Measurements from ENCODE around the gene RXRA.
A peak's percentile ranks its signal among the peaks of the same experiment; 100 is the strongest.

The RXRA gene

GRCh38 chr9:134408939-134409737, 82.9 kb downstream of the RXRA start:
- no peak for DNase-seq (ENCODE audit: low spot score in 2 of 2)
- peaks cover 35% of the 10 kb centered on the region for H3K4me1 Mint-ChIP-seq
- H3K27ac Mint-ChIP-seq (ENCODE audit: low read depth) = peak overlapping the region; percentile 32
- H3K27me3 Mint-ChIP-seq = no peaks in the 10 kb centered on the region
- H3K4me3 Mint-ChIP-seq = no peak overlapping the region
- no peaks in the 10 kb centered on the region for H3K9me3 Mint-ChIP-seq
- peaks cover 13% of the 10 kb centered on the region for H3K36me3 Mint-ChIP-seq (ENCODE audit: insufficient read depth)
- no peak for ATAC-seq (replicated peaks; ENCODE audit: extremely low read depth, poor library complexity, severe bottlenecking)

DNA sequence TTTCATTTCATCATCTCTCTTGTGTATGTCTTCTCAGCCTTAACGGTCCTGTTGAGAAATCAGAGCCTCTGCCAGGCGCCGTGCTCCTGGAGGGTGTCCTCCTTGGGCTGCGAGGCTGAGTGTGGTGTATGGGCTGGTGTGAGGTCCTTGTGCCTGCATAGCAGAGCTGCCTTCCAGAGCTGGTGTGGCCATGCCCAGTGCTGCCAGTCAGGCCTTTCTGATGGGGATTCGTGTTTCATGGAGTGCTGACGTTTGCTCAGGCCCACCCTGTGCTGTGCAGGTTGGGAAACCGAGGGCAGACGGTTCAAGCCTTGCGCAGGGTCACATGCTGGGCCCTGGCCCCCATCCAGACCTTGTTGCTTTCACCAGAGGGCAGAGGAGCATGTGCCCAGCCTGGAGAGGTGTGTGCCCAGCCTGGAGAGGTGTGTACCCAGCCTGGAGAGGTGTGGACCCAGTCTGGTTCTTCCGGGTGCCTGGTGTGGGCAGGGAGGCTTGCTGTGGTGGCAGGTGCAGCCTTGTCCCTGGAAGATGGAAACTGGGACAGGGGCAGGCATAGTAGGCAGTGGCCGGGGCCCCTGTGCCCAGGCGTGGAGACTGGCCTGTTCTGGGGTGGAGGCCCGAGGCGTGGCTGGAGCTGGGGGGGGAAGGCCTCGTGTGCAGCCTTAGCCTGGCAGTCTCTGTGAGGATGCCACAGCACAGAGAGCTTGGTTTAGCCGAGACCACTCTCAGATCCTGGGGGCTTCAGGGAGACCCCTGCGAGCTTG, 84.0 kb downstream of the RXRA start:
- ATAC-seq (replicated peaks; ENCODE audit: extremely low read depth, poor library complexity, severe bottlenecking) = no peak
- no peak for DNase-seq (ENCODE audit: low spot score in 2 of 2)
- Mint-ChIP-seq H3K4me1 (peaks cover 26% of the 10 kb centered on the region), H3K27ac (ENCODE audit: low read depth) (peak overlapping the region; percentile 32), H3K4me3 (no peak overlapping the region), H3K27me3 (no peaks in the 10 kb centered on the region), H3K9me3 (no peaks in the 10 kb centered on the region), H3K36me3 (ENCODE audit: insufficient read depth) (peaks cover 13% of the 10 kb centered on the region)

DNA sequence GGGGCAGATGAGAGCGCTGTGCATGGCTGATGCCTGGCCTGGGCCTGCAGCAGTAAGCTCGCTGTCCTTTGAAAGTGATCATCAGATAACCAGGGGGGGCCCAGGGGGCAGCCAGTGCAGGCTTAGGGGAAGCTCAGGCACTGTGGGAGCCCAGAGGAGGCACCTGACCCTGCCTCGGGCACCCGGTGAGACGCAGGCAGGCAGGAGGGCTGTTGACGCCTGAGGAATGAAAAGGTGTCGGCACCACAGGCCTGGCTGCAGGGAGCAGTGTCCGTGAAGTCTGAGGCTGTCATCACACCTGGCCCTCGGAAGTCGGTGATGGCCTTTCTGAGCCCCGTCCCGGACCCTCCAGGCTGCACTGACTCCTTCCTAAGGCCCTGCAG, 84.6 kb downstream of the RXRA start:
- DNase-seq (ENCODE audit: low spot score in 2 of 2) (no peak), ATAC-seq (replicated peaks; ENCODE audit: extremely low read depth, poor library complexity, severe bottlenecking) (no peak)
- Mint-ChIP-seq H3K4me3 (no peak overlapping the region), H3K27me3 (no peaks in the 10 kb centered on the region), H3K4me1 (peaks cover 27% of the 10 kb centered on the region), H3K36me3 (ENCODE audit: insufficient read depth) (peaks cover 11% of the 10 kb centered on the region), H3K9me3 (no peaks in the 10 kb centered on the region), H3K27ac (ENCODE audit: low read depth) (no peak overlapping the region)

DNA sequence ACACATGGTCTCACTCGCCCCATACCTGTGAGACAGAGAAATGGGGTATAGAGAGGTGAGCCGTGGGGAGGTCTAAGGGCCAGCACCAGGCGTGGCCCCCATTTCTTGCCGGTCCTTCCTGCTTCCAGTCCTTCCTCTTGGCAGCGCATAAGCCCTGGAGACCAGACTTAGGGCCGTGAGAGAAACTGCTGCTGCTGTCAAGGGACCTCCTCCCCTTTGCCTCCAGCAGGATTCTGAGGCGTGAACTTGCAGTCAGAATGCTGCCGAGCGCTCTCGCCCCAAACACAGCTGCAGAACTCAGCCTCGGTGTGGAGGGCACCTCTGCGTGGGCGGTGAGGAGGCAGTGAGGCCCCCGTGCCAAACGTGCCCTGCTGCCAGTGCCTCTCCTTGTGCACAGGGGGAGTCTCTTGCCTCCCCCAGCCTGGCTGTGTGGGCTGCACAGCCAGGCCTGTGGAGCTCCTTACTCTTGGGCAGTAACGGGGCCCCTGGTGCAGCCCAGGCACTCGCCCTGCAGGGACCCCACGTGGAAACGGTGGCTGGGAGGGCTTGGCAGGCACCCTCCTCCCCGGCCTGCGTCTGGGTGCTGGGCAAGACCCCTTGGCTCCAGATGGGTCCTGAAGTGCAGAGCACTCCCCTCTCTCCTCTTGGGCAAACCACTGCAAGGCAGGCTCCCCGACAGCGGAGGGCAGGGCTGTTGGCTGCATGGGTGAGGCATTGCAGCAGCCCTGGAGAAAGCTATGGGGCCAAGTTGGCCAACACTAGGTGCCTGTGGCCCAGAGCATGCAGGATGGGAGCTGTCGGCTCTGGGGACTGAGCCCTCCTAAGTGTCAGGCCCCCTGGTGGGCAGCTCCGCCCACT, 85.4 kb downstream of the RXRA start:
- H3K9me3 Mint-ChIP-seq = no peaks in the 10 kb centered on the region
- H3K4me3 Mint-ChIP-seq = no peak overlapping the region
- H3K27ac Mint-ChIP-seq (ENCODE audit: low read depth) = no peak overlapping the region
- no peaks in the 10 kb centered on the region for H3K27me3 Mint-ChIP-seq
- DNase-seq (ENCODE audit: low spot score in 2 of 2) (no peak), ATAC-seq (replicated peaks; ENCODE audit: extremely low read depth, poor library complexity, severe bottlenecking) (no peak)
- peaks cover 27% of the 10 kb centered on the region for H3K4me1 Mint-ChIP-seq
- H3K36me3 Mint-ChIP-seq (ENCODE audit: insufficient read depth) = peaks cover 8% of the 10 kb centered on the region

DNA sequence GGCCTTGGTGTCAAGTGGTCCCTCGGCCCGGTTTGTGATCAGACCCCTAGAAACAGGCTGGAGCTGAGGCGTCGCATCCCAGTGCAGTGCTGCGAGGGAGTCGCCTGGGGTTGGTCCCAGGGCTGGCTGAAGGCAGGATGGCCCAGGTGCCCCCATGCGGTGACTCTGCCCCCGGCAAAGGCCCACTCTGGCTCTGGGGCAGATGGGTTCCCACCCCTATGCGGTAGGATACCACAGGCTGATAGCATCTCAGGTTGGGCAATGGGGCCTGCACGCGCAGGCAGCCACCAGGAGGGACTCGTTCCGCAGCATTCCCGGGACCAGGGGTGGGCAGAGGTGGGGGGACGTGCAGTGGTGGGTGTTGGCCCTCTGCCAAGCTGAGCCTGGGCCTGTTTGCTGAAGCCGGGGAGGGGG, 86.0 kb downstream of the RXRA start:
- Mint-ChIP-seq H3K4me1 (peaks cover 20% of the 10 kb centered on the region), H3K36me3 (ENCODE audit: insufficient read depth) (peaks cover 1% of the 10 kb centered on the region), H3K4me3 (no peak overlapping the region), H3K27ac (ENCODE audit: low read depth) (no peak overlapping the region), H3K27me3 (no peaks in the 10 kb centered on the region), H3K9me3 (no peaks in the 10 kb centered on the region)
- DNase-seq (ENCODE audit: low spot score in 2 of 2) (no peak), ATAC-seq (replicated peaks; ENCODE audit: extremely low read depth, poor library complexity, severe bottlenecking) (no peak)

DNA sequence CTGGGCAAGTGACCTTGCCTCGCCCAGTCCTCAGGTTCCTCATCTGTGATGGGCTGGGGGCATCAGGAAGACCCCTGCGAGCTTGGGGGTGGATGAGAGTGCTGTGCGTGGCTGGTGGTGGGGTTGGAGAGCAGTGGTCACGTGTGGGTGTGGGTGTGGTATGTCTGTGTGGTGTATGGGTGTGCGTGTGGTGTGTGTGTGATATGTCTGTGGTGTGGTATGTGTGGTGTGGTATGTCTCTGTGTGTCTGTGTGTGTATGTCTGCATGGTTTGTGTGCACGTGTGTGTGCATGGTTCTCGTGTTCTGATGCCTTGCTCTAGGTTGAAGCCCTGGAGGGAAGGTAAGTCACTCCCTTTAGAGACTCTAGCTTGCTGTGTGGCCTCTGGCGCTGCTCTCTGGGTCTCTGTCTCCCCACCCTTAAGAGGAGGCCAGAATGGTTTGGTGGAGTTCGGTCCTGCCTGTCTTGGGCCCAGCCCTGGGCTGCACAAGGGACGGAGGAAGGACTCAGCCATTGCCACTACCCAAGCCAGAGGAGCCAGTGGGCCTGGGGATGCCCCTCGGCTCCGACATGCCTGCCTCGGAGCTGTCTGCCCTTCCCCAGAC, 87.0 kb downstream of the RXRA start:
- no peak overlapping the region for H3K27ac Mint-ChIP-seq (ENCODE audit: low read depth)
- no peak overlapping the region for H3K4me3 Mint-ChIP-seq
- peaks cover 20% of the 10 kb centered on the region for H3K4me1 Mint-ChIP-seq
- H3K36me3 Mint-ChIP-seq (ENCODE audit: insufficient read depth) = peaks cover 4% of the 10 kb centered on the region
- ATAC-seq (replicated peaks; ENCODE audit: extremely low read depth, poor library complexity, severe bottlenecking) = no peak
- no peaks in the 10 kb centered on the region for H3K9me3 Mint-ChIP-seq
- DNase-seq (ENCODE audit: low spot score in 2 of 2) = no peak
- no peaks in the 10 kb centered on the region for H3K27me3 Mint-ChIP-seq

DNA sequence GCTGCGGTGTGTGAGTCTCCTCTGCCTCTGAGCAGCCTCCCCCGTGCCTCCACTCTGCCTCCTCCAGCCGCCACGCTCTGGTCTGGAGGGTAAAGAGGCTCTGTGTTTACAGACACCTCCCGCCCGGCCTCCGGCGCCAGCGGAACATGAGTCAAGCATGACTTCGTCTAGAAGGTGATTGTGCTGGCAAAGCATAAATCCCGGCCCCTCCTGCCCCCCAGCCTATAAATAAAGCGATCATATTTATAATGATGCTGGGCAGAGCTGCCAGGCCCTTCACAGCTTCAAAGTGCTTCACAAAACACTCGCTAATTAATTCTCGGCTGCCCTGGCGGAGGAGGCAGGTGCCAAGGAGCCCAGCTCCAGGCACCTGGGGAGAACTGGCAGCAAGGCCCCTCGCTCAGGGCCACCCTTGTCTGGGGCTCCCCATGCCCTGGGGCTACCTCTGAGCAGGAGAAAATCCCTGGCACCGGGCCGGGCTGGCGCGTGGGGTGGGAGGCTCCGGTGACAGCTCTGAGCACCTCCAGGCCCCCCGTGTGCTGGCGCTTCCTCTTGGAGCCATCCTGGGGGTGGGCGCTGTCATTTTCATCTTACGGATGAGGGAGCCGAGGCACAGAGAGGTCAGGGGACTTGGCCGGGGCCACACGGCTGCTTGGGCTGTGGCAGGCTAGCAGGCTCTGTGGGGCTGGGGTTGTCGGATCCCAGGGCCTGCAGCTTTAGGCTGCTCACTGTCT, 87.8 kb downstream of the RXRA start:
- Mint-ChIP-seq H3K9me3 (no peaks in the 10 kb centered on the region), H3K27me3 (no peaks in the 10 kb centered on the region), H3K36me3 (ENCODE audit: insufficient read depth) (peaks cover 4% of the 10 kb centered on the region), H3K27ac (ENCODE audit: low read depth) (no peak overlapping the region), H3K4me1 (peaks cover 20% of the 10 kb centered on the region), H3K4me3 (no peak overlapping the region)
- DNase-seq (ENCODE audit: low spot score in 2 of 2) (no peak), ATAC-seq (replicated peaks; ENCODE audit: extremely low read depth, poor library complexity, severe bottlenecking) (no peak)

DNA sequence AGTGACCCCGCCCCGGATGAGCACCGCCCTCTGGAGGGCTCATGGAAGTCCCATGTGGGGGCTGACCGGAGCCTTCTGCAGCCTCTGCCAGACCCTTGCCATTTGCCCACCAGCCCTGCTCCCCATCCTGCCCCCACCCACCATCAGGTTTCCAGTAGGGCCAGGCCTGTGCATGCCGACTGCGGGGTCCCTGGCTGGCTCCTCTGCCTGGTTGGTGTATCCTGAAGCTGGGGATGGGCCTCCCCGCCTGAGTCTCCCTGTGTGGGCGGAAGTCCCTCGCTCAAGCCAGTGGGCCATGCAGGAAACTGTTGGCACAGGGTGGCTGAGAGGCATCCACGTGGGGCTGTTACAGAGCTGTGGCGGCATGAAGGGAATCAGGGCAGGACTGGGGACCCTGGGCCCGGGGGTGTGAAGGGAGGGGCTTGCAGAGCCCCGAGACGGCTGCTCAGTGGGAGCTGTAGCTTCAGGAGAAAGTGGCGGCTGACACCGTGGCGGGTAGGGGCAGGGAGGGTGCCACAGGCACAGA, 88.7 kb downstream of the RXRA start:
- H3K27me3 Mint-ChIP-seq = no peaks in the 10 kb centered on the region
- ATAC-seq (replicated peaks; ENCODE audit: extremely low read depth, poor library complexity, severe bottlenecking) (no peak), DNase-seq (ENCODE audit: low spot score in 2 of 2) (no peak)
- H3K4me3 Mint-ChIP-seq = no peak overlapping the region
- H3K36me3 Mint-ChIP-seq (ENCODE audit: insufficient read depth) = peaks cover 6% of the 10 kb centered on the region
- H3K4me1 Mint-ChIP-seq = peaks cover 16% of the 10 kb centered on the region
- no peak overlapping the region for H3K27ac Mint-ChIP-seq (ENCODE audit: low read depth)
- no peaks in the 10 kb centered on the region for H3K9me3 Mint-ChIP-seq

GRCh38 chr9:134416385-134417015, 90.2 kb downstream of the RXRA start:
- ATAC-seq (replicated peaks; ENCODE audit: extremely low read depth, poor library complexity, severe bottlenecking) = no peak
- H3K4me1 Mint-ChIP-seq = peaks cover 14% of the 10 kb centered on the region
- H3K9me3 Mint-ChIP-seq = no peaks in the 10 kb centered on the region
- DNase-seq (ENCODE audit: low spot score in 2 of 2) = no peak
- H3K27me3 Mint-ChIP-seq = no peaks in the 10 kb centered on the region
- H3K27ac Mint-ChIP-seq (ENCODE audit: low read depth) = no peak overlapping the region
- H3K36me3 Mint-ChIP-seq (ENCODE audit: insufficient read depth) = peaks cover 8% of the 10 kb centered on the region
- H3K4me3 Mint-ChIP-seq = no peak overlapping the region

- no peak for ATAC-seq (replicated peaks; ENCODE audit: extremely low read depth, poor library complexity, severe bottlenecking)
- H3K4me1 Mint-ChIP-seq = peaks cover 8% of the 10 kb centered on the region
- H3K27ac Mint-ChIP-seq (ENCODE audit: low read depth) = no peak overlapping the region
- H3K9me3 Mint-ChIP-seq = no peaks in the 10 kb centered on the region
- H3K27me3 Mint-ChIP-seq = no peaks in the 10 kb centered on the region
- no peak overlapping the region for H3K4me3 Mint-ChIP-seq
- peaks cover 8% of the 10 kb centered on the region for H3K36me3 Mint-ChIP-seq (ENCODE audit: insufficient read depth)
- DNase-seq (ENCODE audit: low spot score in 2 of 2) = no peak
These were observed 92.1 kb downstream of the RXRA start for GRCh38 chr9:134418354-134418753.

DNA sequence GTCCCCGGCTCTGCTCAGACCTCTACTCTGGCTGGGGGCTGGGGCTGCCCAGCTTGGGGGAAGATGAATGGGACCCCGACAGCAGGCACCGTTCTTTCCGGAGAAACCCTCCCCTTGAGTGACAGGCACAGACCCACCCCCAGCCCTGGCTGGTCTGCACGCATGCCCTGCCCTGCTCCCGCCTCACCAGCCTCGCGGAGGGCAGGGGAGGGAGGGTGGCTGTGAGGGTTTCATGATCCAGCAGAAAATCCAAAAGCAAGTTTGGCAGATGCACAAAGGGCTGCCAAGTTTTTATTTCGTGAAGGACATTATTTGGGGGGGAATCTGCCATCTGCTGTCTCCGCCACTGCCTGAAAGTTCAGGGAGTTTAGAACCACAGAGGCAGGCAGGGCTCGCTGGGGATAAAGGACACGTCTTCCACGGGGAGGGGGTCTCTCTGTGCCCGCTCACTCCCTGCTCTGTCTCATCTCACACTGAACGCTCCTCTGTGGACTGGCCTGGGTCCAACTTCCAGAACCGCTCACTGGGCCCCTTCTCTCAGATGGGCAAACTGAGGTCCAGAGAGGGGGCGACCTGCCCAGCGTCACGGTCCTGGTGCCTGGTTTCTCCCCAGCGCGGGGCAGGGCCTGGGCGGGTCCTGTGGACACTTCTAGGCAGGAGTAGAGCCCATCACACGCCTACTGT, 92.9 kb downstream of the RXRA start:
- no peak overlapping the region for H3K27ac Mint-ChIP-seq (ENCODE audit: low read depth)
- DNase-seq (ENCODE audit: low spot score in 2 of 2) (no peak), ATAC-seq (replicated peaks; ENCODE audit: extremely low read depth, poor library complexity, severe bottlenecking) (no peak)
- H3K27me3 Mint-ChIP-seq = no peaks in the 10 kb centered on the region
- H3K4me3 Mint-ChIP-seq = no peak overlapping the region
- H3K4me1 Mint-ChIP-seq = peaks cover 7% of the 10 kb centered on the region
- no peaks in the 10 kb centered on the region for H3K9me3 Mint-ChIP-seq
- H3K36me3 Mint-ChIP-seq (ENCODE audit: insufficient read depth) = peaks cover 8% of the 10 kb centered on the region
